HG02588 (cell line): ENCODE data around the gene KIR2DL4.
"Not testable (repeated sequence)": the region's sequence is repeated elsewhere in the genome, so short reads cannot be mapped to it uniquely, and the experiment has no call there.

Source experiments
- ATAC-seq: cut with Tn5 transposase; IDR thresholded peaks from one replicate; pipeline ENCODE4 v1.9.1; 2021; ENCODE audit warnings: mild to moderate bottlenecking, moderate library complexity; ENCODE audit not compliant: unreplicated experiment

The KIR2DL4 gene

DNA sequence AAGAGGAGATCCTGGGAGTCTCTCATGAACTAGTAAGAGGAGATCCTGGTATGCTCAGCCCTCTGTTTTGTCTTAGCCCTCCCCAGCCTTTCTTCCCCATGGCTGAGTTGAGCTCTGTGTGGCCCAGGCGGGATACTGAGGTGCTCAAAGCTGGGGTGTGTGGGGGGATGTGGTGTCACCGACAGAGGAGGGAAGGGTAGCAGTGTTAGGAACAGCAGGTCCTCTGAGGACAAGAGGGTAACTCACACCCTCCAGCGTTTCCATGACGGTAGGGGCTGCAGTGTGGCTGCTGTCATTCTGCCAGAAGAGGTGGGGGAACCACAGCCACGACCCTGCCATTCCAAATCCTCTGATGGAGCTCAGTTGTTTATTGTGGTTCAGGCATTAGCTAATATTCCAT lies 691 bp downstream of the KIR2DL4 start:
- no peak for ATAC-seq

DNA sequence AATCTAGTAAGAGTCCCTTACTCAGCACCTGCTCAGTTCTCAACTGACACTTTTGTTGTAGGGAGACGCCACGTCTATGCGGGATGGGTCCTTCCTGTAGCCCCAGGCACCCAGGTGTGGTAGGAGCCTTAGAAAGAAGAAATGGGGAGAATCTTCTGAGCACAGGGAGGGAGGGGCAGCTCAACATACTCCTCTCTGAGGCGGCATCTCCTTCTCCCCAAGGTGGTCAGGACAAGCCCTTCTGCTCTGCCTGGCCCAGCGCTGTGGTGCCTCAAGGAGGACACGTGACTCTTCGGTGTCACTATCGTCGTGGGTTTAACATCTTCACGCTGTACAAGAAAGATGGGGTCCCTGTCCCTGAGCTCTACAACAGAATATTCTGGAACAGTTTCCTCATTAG lies 1.2 kb downstream of the KIR2DL4 start:
- no peak for ATAC-seq

DNA sequence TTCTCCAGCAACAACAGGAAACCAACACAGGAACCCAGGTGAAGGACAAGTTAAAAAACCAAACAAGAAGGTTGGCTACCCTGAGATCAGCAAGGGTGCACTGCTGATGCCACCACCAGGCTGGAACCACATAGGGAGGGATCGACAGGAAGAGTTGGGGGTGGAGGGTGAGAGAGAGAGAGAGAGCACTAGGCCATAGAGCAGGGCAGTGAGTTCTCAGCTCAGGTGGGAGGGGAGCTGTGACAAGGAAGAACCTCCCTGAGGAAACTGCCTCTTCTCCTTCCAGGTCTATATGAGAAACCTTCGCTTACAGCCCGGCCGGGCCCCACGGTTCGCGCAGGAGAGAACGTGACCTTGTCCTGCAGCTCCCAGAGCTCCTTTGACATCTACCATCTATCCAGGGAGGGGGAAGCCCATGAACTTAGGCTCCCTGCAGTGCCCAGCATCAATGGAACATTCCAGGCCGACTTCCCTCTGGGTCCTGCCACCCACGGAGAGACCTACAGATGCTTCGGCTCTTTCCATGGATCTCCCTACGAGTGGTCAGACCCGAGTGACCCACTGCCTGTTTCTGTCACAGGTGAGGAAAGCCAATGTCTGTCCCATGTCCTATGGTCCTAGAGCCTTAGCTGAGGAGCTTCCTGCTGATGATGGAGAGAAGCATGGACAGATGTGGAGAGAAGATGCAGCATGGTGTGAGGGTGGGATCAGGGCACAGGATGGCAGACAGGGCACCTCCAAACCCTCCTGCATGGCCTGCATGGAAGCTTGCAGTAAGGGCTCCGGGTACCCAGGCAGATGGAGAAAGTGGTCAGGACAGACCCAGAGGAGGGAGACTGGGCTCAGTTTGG lies 2.5 kb downstream of the KIR2DL4 start:
- no peak for ATAC-seq

DNA sequence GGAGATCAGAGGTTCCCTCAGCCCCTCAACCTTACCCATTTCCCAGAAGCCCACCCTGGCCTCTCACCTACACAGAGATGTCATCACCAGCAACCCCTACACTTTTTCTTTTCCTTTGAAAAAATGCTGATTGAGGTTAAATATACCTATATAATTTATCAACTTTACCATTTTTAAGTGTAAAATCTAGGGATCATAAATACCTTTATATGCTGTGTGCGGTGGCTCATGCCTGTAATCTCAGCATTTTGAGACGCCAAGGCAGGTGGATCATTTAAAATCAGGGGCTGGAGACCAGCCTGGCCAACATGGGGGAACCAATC lies 3.1 kb downstream of the KIR2DL4 start:
- ATAC-seq: no peak

DNA sequence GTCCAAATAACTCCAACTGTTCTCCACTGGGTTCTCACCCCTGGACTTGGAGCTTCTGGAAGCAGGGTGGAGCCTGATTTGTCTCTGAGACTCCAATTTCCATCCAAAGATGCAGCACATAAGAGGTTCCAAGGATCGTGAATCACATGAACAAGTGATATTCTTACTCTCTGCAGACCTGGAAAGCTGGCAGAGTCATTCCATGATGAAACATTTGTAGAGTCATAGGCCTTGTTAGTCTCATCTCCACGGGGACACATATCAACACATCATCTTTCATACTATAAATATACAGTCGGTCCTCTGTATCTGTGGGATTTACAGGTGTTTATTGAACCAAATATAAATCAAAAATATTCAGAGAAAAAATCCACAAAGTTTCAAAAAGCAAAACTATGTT lies 11.2 kb downstream of the KIR2DL4 start:
- ATAC-seq: not testable (repeated sequence)

DNA sequence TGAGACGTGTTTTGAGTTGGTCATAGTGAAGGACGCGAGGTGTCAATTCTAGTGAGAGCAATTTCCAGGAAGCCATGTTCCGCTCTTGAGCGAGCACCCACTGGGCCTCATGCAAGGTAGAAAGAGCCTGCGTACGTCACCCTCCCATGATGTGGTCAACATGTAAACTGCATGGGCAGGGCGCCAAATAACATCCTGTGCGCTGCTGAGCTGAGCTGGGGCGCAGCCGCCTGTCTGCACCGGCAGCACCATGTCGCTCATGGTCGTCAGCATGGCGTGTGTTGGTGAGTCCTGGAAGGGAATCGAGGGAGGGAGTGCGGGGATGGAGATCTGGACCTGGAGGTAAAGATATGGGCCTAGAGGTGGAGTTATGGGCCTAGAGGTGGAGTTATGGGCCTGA lies 12.8 kb downstream of the KIR2DL4 start, which contains the start of gene KIR3DL1:
Gene KIR3DL1 (plus strand): TSS at position 218 of the 400 bp plus-strand sequence.
- not testable (repeated sequence) for ATAC-seq

DNA sequence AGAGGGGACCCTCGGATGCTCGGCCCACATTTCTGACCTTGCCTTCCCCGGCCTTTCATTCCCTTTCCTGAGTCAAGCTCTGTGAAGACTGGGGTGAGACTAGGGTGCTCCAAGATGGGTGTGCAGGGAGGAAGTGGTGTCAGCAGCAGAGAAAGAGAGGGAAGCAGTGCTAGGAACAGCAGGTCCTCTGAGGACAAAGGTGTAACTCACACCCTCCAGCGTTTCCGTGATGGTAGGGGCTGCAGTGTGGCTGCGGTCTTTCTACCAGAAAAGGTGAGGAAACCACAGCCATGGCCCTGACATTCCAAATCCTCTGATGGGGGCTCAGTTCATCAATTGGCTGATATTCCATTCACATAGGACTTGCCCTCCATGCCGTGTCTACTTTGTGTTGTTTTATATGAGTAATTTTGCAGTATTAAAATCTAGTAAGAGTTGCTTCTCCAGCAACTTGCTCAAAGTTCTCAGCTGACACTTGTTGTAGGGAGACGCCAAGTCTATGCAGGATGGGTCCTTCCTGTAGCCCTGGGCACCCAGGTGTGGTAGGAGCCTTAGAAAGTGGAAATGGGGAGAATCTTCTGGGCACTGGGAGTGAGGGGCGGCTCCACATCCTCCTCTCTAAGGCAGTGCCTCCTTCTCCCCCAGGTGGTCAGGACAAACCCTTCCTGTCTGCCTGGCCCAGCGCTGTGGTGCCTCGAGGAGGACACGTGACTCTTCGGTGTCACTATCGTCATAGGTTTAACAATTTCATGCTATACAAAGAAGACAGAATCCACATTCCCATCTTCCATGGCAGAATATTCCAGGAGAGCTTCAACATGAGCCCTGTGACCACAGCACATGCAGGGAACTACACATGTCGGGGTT lies 14.5 kb downstream of the KIR2DL4 start:
- ATAC-seq: no peak

DNA sequence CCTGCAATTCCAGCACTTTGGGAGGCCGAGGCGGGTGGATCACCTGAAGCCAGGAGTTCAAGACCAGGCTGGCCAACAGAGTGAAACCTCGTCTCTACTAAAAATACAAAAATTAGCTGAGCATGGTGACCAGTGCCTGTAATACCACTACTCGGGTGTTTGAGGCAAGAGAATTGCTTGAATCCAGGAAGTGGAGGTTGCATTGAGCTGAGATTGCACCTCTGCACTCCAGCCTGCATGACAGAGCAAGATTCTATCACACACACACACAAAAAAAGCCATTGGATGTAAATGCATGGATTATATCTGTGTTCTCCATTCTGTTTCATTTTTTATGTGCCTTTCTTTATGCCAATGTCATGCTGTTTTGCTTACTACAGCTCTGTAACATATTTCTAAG lies 21.0 kb downstream of the KIR2DL4 start:
- not testable (repeated sequence) for ATAC-seq

DNA sequence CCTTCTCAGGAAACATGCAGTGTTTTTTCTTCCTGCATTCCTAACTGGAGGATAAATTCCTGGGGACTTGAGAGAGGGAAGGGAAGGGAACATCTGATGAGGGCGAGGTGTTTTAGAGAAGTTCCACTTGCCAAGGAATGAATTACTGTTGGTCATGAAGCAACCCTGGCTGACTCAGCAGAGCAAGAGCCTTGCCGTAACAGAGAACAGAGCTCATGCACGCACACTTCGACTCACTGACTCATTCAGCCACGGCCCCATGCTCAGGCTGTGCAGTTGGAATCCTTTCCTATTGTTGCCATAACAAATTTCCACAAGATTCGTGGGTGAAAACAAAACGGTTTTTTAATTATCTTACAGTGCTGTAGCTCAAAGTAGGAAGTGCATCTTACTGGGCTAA lies 21.9 kb downstream of the KIR2DL4 start:
- not testable (repeated sequence) for ATAC-seq

DNA sequence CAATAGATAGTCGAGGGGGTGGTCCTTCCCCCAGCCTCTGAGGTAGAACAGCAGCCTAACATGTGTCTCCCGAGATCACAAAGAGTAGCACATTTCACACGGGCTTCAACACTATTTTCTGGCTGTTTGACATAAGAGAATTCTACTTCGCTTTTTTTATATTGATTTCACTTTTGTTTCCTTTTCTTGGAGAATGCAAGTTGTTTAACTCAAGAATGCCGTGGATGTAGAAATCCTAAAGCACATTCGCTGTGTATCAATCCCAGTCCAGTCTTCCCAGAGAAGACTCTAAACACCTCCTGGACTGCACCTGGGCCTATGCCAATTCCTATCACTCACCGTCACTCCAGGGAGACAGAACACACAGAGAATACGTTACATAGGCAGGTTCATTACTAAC lies 24.7 kb downstream of the KIR2DL4 start:
- ATAC-seq: not testable (repeated sequence)

DNA sequence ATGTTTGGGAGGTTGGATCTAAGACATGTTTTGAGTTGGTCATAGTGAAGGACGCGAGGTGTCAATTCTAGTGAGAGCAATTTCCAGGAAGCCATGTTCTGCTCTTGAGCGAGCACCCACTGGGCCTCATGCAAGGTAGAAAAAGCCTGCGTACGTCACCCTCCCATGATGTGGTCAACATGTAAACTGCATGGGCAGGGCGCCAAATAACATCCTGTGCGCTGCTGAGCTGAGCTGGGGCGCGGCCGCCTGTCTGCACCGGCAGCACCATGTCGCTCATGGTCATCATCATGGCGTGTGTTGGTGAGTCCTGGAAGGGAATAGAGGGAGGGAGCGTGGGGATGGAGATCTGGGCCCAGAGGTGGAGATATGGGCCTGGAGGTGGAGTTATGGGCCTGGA lies 29.1 kb downstream of the KIR2DL4 start, which contains the start of gene KIR2DS4:
Gene KIR2DS4 (plus strand): TSS at position 181 of the 400 bp plus-strand sequence.
- ATAC-seq: not testable (repeated sequence)

DNA sequence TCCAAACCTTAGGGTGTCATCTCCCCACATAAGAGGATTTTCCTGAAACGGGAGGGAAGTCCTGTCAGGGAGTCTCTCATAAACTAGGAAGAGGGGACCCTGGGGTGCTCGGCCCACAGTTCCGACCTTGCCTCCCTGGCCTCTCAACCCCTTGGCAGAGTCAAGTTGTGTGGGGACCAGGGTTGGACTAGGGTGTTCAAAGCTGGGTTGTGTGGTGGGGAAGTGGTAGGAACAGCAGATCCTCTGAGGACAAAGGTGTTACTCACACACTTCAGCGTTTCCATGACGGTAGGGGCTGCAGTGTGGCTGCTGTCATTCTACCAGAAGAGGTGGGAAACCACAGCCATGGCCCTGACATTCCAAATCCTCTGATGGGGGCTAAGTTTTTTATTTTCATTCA lies 31.7 kb downstream of the KIR2DL4 start:
- not testable (repeated sequence) for ATAC-seq

DNA sequence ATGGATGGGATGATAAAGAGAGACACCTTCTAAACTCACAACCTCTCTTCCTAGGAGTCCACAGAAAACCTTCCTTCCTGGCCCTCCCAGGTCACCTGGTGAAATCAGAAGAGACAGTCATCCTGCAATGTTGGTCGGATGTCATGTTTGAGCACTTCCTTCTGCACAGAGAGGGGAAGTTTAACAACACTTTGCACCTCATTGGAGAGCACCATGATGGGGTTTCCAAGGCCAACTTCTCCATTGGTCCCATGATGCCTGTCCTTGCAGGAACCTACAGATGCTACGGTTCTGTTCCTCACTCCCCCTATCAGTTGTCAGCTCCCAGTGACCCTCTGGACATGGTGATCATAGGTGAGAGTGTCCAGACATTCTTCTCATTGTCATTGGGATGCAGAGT lies 34.1 kb downstream of the KIR2DL4 start:
- not testable (repeated sequence) for ATAC-seq

DNA sequence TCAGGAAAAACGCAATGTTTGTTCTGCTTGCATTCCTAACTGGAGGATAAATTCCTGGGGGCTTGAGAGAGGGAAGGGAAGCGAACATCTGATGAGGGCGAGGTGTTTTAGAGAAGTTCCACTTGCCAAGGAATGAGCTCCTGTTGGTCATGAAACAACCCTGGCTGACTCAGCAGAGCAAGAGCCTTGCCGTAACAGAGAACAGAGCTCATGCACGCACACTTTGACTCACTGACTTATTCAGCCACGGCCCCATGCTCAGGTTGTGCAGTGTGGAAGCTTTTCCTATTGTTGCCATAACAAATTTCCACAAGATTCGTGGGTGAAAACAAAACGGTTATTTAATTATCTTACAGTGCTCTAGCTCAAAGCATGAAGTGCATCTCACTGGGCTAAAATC lies 39.8 kb downstream of the KIR2DL4 start:
- ATAC-seq: not testable (repeated sequence)

DNA sequence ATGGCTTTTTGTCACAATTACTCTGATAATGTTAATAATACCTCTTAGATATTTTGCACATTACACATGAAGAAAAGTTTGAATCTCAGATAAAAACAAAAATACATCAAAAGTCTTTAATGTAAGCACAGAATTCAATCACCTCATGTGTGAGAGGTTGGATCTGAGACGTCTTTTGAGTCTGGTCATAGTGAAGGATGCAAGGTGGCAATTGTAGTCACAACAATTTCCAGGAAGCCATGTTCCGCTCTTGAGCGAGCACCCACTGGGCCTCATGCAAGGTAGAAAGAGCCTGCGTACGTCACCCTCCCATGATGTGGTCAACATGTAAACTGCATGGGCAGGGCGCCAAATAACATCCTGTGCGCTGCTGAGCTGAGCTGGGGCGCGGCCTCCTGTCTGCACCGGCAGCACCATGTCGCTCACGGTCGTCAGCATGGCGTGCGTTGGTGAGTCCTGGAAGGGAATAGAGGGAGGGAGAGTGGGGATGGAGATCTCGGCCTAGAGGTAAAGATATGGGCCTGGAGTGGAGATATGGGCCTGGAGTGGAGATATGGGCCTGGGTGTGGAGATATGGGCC lies 46.7 kb downstream of the KIR2DL4 start, which contains the start of gene KIR3DL2:
Gene KIR3DL2 (plus strand): TSS at position 383 of the 580 bp plus-strand sequence. CDS start 33 bp downstream, at position 416.
- ATAC-seq: not testable (repeated sequence)

DNA sequence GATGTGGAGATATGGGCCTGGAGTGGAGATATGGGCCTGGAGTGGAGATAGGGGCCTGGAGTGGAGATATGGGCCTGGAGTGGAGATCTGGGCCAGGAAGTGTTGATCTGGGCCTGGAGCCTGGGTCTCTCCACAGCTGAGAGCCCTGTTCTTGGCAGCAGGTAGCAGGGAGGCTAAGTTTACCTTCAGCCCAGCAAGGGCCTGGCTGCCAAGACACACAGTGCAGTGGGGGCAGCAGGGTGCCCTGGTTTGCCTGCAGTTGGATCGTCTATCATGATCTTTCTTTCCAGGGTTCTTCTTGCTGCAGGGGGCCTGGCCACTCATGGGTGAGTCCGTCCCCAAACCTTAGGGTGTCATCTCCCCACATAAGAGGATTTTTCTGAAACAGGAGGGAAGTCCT lies 47.5 kb downstream of the KIR2DL4 start:
- ATAC-seq: no peak

DNA sequence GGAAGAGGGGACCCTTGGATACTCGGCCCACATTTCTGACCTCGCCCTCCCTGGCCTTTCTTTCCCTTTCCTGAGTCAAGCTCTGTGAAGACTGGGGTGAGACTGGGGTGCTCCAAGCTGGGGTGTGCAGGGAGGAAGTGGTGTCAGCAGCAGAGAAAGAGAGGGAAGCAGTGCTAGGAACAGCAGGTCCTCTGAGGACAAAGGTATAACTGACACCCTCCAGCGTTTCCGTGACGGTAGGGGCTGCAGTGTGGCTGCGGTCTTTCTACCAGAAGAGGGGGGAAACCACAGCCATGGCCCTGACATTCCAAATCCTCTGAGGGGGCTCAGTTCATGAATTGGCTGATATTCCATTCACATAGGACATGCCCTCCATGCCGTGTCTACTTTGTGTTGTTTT lies 47.9 kb downstream of the KIR2DL4 start:
- no peak for ATAC-seq

DNA sequence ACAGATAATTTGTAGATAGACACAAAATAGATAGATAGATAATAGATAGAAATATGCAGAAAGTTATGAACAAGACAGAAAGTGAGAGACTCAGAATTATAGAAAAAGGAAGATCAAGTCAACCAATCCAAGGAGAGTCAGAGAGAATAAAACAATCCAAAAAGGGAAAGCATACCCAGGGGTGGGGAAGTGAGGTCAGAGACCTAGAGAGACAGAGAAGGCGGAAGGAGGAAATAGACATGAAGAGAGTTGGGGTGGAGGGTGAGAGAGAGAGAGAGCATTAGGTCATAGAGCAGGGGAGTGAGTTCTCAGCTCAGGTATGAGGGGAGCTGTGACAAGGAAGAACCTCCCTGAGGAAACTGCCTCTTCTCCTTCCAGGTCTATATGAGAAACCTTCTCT lies 51.8 kb downstream of the KIR2DL4 start:
- not testable (repeated sequence) for ATAC-seq

DNA sequence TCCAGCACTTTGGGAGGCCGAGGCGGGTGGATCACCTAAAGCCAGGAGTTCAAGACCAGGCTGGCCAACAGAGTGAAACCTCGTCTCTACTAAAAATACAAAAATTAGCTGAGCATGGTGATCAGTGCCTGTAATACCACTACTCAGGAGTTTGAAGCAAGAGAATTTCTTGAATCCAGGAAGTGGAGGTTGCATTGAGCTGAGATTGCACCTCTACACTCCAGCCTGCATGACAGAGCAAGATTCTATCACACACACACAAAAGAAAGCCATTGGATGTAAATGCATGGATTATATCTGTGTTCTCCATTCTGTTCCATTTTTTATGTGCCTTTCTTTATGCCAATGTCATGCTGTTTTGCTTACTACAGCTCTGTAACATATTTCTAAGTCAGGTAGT lies 55.1 kb downstream of the KIR2DL4 start:
- ATAC-seq: not testable (repeated sequence)

DNA sequence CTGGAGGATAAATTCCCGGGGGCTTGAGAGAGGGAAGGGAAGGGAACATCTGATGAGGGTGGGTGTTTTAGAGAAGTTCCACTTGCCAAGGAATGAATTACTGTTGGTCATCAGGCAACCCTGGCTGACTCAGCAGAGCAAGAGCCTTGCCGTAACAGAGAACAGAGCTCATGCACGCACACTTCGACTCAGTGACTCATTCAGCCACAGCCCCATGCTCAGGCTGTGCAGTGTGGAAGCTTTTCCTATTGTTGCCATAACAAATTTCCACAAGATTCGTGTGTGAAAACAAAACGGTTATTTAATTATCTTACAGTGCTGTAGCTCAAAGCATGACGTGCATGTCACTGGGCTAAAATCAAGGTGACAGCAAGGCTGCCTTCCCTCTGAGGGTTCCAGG lies 56.0 kb downstream of the KIR2DL4 start:
- not testable (repeated sequence) for ATAC-seq

DNA sequence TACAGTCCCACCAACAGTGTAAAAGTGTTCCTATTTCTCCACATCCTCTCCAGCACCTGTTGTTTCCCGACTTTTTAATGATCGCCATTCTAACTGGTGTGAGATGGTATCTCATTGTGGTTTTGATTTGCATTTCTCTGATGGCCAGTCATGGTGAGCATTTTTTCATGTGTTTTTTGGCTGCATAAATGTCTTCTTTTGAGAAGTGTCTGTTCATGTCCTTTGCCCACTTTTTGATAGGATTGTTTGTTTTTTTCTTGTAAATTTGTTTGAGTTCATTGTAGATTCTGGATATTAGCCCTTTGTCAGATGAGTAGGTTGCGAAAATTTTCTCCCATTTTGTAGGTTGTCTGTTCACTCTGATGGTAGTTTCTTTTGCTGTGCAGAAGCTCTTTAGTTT lies 60.0 kb downstream of the KIR2DL4 start:
- not testable (repeated sequence) for ATAC-seq
